Astrocyte (in vitro differentiated cells and primary cell): Measurements from ENCODE around the gene ASNS. TPM values are rescaled to one million over a fixed set of nuclear protein-coding genes. Genes with fewer than 3 reads are reported as not detected.
"Not testable (repeated sequence)": the region's sequence is repeated elsewhere in the genome, so short reads cannot be mapped to it uniquely, and the experiment has no call there.

Source experiments
- DNase-seq: peaks from one replicate; pipeline ENCODE4 v3.0.0-alpha.2; 2010; ENCODE audit warnings: low read depth
- FAIRE-seq: peaks from 2 replicates; lab custom pipeline; 2011; peaks lifted over from hg19 to GRCh38; lab: Jason Lieb, UNC
- H2AFZ ChIP-seq: 2 replicates; pipeline ENCODE4 v1.6.0; 2012; ENCODE audit warnings: low read depth, low read length, inconsistent platforms
- H3K27ac ChIP-seq: 2 replicates; pipeline ENCODE4 v1.5.1; 2011; ENCODE audit warnings: low read depth, low read length, inconsistent platforms
- H3K27me3 ChIP-seq: 2 replicates; pipeline ENCODE4 v1.6.0; 2011; ENCODE audit warnings: low read length, inconsistent platforms; ENCODE audit not compliant: insufficient read depth
- H3K36me3 ChIP-seq: 2 replicates; pipeline ENCODE4 v1.5.1; 2011; ENCODE audit warnings: low read length, inconsistent platforms; ENCODE audit not compliant: insufficient read depth
- H3K4me1 ChIP-seq: 2 replicates; pipeline ENCODE4 v1.5.1; 2011; ENCODE audit warnings: low read length, inconsistent platforms; ENCODE audit not compliant: insufficient read depth
- H3K4me2 ChIP-seq: 2 replicates; pipeline ENCODE4 v1.6.0; 2012; ENCODE audit warnings: low read length, inconsistent platforms
- H3K4me3 ChIP-seq: 2 replicates; pipeline ENCODE4 v1.5.1; 2011; ENCODE audit warnings: low read depth, mild to moderate bottlenecking, low read length, inconsistent platforms; ENCODE audit not compliant: insufficient read depth
- H3K79me2 ChIP-seq: 2 replicates; pipeline ENCODE4 v1.6.0; 2012; ENCODE audit warnings: mild to moderate bottlenecking, low read length, inconsistent platforms; ENCODE audit not compliant: insufficient read depth
- H3K9ac ChIP-seq: 2 replicates; pipeline ENCODE4 v1.6.0; 2012; ENCODE audit warnings: mild to moderate bottlenecking, low read length, inconsistent platforms
- H3K9me3 ChIP-seq: 2 replicates; pipeline ENCODE4 v1.5.1; 2012; ENCODE audit warnings: low read depth, mild to moderate bottlenecking, low read length, inconsistent platforms; ENCODE audit not compliant: insufficient read depth
- H4K20me1 ChIP-seq: 2 replicates; pipeline ENCODE4 v1.6.0; 2012; ENCODE audit warnings: low read length, inconsistent platforms; ENCODE audit not compliant: insufficient read depth
- H3K27ac Mint-ChIP-seq: one replicate; pipeline ENCODE4 v1.8.0; 2021; ENCODE audit warnings: mild to moderate bottlenecking, mixed read lengths; ENCODE audit not compliant: unreplicated experiment
- H3K27me3 Mint-ChIP-seq: one replicate; pipeline ENCODE4 v1.8.0; 2021; ENCODE audit warnings: low read depth, mixed read lengths; ENCODE audit not compliant: unreplicated experiment
- H3K36me3 Mint-ChIP-seq: one replicate; pipeline ENCODE4 v1.8.0; 2021; ENCODE audit warnings: low read depth, mixed read lengths; ENCODE audit not compliant: unreplicated experiment
- H3K4me1 Mint-ChIP-seq: one replicate; pipeline ENCODE4 v1.8.0; 2021; ENCODE audit warnings: low read depth, mixed read lengths; ENCODE audit not compliant: unreplicated experiment
- H3K4me3 Mint-ChIP-seq: one replicate; pipeline ENCODE4 v1.8.0; 2021; ENCODE audit warnings: mild to moderate bottlenecking, moderate library complexity, mixed read lengths; ENCODE audit not compliant: unreplicated experiment
- H3K9me3 Mint-ChIP-seq: one replicate; pipeline ENCODE4 v1.8.0; 2021; ENCODE audit warnings: mild to moderate bottlenecking, mixed read lengths; ENCODE audit not compliant: unreplicated experiment
- EZH2 ChIP-seq: IDR thresholded peaks from 2 replicates; pipeline ENCODE4 v1.6.1; 2012; ENCODE audit warnings: mild to moderate bottlenecking, low read length, inconsistent platforms; ENCODE audit not compliant: insufficient read depth
- total RNA-seq: library from RNA; stranded (reverse); gene quantifications from 2 replicates; pipeline ENCODE4 v1.2.1, GENCODE V29; 2021
- TF ChIP-seq, protein P1 (sequence below): IDR thresholded peaks from 2 replicates; pipeline ENCODE4 v1.5.1; 2011; ENCODE audit warnings: low read depth, mild to moderate bottlenecking, inconsistent platforms, low read length, moderate library complexity; ENCODE audit not compliant: insufficient read depth

ASNS gene
- total RNA-seq, 1 donor from 2014 or later: 149 TPM

DNA sequence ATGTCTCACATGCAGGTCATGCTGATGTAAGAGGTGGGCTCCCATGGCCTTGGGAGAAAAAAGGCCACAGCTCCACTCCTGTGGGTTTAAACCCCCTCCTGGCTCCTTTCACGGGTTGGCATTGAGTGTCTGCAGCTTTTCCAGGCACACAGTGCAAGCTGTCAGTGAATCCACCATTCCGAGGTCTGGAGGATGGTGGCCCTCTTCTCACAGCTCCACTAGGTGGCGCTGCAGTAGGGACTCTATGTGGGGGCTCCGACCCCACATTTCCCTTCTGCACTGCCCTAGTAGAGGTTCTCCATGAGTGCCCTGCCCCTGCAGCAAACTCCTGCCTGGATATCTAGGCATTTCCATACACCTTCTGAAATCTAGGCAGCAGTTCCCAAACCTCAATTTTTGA lies 19.5 kb upstream of the ASNS start:
- not testable (repeated sequence) for H3K79me2 ChIP-seq, H3K4me3 ChIP-seq, H4K20me1 ChIP-seq, H3K9me3 ChIP-seq, H3K9ac ChIP-seq, H3K27ac ChIP-seq, FAIRE-seq, H3K4me1 Mint-ChIP-seq, DNase-seq, H3K27me3 ChIP-seq, H3K27me3 Mint-ChIP-seq, H3K4me3 Mint-ChIP-seq, H2AFZ ChIP-seq, H3K9me3 Mint-ChIP-seq, H3K4me1 ChIP-seq, H3K36me3 Mint-ChIP-seq, H3K27ac Mint-ChIP-seq, H3K36me3 ChIP-seq, H3K4me2 ChIP-seq

DNA sequence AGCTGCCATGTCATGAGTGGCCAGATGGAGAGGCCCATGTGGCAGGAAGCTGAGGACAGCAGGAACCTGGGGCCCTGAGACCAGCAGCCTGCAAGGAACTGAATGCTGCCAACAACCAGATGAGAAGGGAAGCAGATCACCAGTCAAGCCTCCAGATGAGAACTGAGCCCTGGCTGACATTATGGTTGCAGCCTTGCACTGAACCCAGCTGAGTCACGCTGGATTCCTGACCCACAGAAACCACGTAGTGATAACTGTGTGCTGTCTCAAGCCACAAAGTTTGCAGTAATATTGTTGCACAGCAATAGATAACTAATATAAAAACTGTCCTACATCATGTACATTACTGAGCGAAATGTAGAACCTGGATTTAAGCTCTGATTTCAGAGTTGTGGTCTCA lies 7.3 kb upstream of the ASNS start:
- not testable (repeated sequence) for H3K9me3 Mint-ChIP-seq, H3K4me1 ChIP-seq, H3K27me3 Mint-ChIP-seq, FAIRE-seq, H4K20me1 ChIP-seq, H3K36me3 ChIP-seq, H2AFZ ChIP-seq, H3K27ac ChIP-seq, H3K4me3 ChIP-seq, H3K79me2 ChIP-seq, H3K9me3 ChIP-seq, H3K9ac ChIP-seq, H3K4me3 Mint-ChIP-seq, H3K4me1 Mint-ChIP-seq, H3K4me2 ChIP-seq, H3K27me3 ChIP-seq, H3K27ac Mint-ChIP-seq, H3K36me3 Mint-ChIP-seq, DNase-seq

DNA sequence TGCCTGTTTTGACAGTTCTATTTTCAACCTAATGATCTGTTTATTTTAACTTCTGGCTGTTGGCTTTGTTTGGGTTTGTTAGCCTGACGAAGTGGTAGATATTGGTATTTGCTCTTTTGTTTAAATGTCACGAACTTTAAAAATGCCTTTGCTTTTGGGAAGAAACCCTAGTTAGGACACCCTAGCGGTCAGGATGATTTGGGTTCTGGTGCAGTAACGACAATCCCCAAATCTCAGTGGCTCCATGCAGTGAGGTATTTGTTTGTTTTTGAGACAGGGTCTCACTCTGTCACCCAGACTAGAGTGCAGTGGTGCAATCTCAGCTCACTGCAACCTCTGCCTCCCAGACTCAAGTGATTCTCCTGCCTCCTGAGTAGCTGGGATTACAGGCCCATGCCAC lies 2.7 kb upstream of the ASNS start:
- not testable (repeated sequence) for H3K36me3 Mint-ChIP-seq, H3K4me1 Mint-ChIP-seq, FAIRE-seq, H3K9me3 ChIP-seq, H3K27me3 Mint-ChIP-seq, H3K9ac ChIP-seq, H3K4me1 ChIP-seq, H3K9me3 Mint-ChIP-seq, DNase-seq, H3K27ac ChIP-seq, H3K27me3 ChIP-seq, H3K4me3 Mint-ChIP-seq, H3K36me3 ChIP-seq, H3K4me2 ChIP-seq, H2AFZ ChIP-seq, H4K20me1 ChIP-seq, H3K4me3 ChIP-seq, H3K27ac Mint-ChIP-seq, H3K79me2 ChIP-seq

DNA sequence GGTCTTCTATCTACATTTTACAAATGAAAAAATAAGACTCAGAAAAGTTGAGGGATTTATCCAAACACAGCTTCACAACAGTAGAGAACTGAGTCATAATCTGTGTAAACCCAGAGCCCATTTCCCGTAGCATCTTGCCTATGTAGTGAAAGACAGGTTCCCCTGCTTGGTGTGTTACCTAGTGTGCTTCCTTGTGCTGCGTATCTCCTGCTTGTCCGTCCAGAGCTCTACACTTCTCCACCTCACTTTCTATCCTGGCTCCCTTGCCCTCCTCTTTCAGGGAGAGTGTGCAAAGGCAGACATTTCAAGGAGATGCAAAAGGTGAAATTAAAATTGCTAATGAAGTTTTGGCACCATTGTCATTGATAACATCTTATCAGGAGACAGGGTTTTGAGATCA lies 1.4 kb upstream of the ASNS start:
- Histone ChIP-seq H3K79me2 (no peaks in the 10 kb centered on the region), H3K4me3 (no peak overlapping the region), H2AFZ (no peak overlapping the region), H3K9ac (no peak overlapping the region), H4K20me1 (no peaks in the 10 kb centered on the region), H3K9me3 (no peaks in the 10 kb centered on the region), H3K4me2 (no peak overlapping the region), H3K36me3 (no peaks in the 10 kb centered on the region), H3K27me3 (no peaks in the 10 kb centered on the region), H3K4me1 (peaks cover 7% of the 10 kb centered on the region), H3K27ac (no peak overlapping the region)
- Mint-ChIP-seq H3K4me1 (no peaks in the 10 kb centered on the region), H3K4me3 (no peak overlapping the region), H3K27ac (no peak overlapping the region), H3K9me3 (peaks cover 5% of the 10 kb centered on the region), H3K27me3 (peaks cover 8% of the 10 kb centered on the region), H3K36me3 (no peaks in the 10 kb centered on the region)
- TF ChIP-seq, protein P1, sequence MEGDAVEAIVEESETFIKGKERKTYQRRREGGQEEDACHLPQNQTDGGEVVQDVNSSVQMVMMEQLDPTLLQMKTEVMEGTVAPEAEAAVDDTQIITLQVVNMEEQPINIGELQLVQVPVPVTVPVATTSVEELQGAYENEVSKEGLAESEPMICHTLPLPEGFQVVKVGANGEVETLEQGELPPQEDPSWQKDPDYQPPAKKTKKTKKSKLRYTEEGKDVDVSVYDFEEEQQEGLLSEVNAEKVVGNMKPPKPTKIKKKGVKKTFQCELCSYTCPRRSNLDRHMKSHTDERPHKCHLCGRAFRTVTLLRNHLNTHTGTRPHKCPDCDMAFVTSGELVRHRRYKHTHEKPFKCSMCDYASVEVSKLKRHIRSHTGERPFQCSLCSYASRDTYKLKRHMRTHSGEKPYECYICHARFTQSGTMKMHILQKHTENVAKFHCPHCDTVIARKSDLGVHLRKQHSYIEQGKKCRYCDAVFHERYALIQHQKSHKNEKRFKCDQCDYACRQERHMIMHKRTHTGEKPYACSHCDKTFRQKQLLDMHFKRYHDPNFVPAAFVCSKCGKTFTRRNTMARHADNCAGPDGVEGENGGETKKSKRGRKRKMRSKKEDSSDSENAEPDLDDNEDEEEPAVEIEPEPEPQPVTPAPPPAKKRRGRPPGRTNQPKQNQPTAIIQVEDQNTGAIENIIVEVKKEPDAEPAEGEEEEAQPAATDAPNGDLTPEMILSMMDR: no peak
- no peak for TF ChIP-seq EZH2
- FAIRE-seq (no peak), DNase-seq (no peak)
